Neuronal stem cell (in vitro differentiated cells): ENCODE measurements around the gene RNGTT.

ENCODE experiments used
- DNase-seq: peaks from one replicate; pipeline ENCODE4 v3.0.0-alpha.2; 2013; ENCODE audit warnings: low spot score
- H2AFZ ChIP-seq: one replicate; pipeline ENCODE4 v1.6.1; 2013; ENCODE audit warnings: mild to moderate bottlenecking, low read length, inconsistent platforms
- H2AK5ac ChIP-seq: 2 replicates; pipeline ENCODE4 v1.6.1; 2013; ENCODE audit warnings: low read depth, mild to moderate bottlenecking, inconsistent platforms, low read length, moderate library complexity, mixed read lengths
- H2BK120ac ChIP-seq: 2 replicates; pipeline ENCODE4 v1.6.1; 2013; ENCODE audit warnings: low read depth, mild to moderate bottlenecking, inconsistent platforms, low read length, moderate library complexity, mixed read lengths
- H2BK12ac ChIP-seq: one replicate; pipeline ENCODE4 v1.6.1; 2013; ENCODE audit warnings: low read length, inconsistent platforms
- H2BK15ac ChIP-seq: 2 replicates; pipeline ENCODE4 v1.6.1; 2013; ENCODE audit warnings: mild to moderate bottlenecking, low read length, inconsistent platforms, mixed read lengths
- H2BK5ac ChIP-seq: one replicate; pipeline ENCODE4 v1.6.1; 2013; ENCODE audit warnings: inconsistent platforms, mild to moderate bottlenecking, low read length, moderate library complexity
- H3K14ac ChIP-seq: one replicate; pipeline ENCODE4 v1.6.1; 2013; ENCODE audit warnings: low read length, inconsistent platforms
- H3K18ac ChIP-seq: 2 replicates; pipeline ENCODE4 v1.6.1; 2013; ENCODE audit warnings: low read length, inconsistent platforms
- H3K23ac ChIP-seq: 2 replicates; pipeline ENCODE4 v1.6.1; 2013; ENCODE audit warnings: low read depth, mild to moderate bottlenecking, mixed read lengths, low read length, inconsistent platforms; ENCODE audit not compliant: poor library complexity
- H3K27ac ChIP-seq: replicated peaks from 3 replicates; pipeline ENCODE4 v1.5.1; 2013; ENCODE audit warnings: low read length, inconsistent platforms
- H3K27me3 ChIP-seq, 3 experiments: 2 replicates each; pipeline ENCODE4 v1.6.1; 2013; ENCODE audit warnings: low read length in 3 of 3, mild to moderate bottlenecking in 2 of 3, inconsistent platforms in 1 of 3, low read depth in 1 of 3, mixed read lengths in 1 of 3, moderate library complexity in 1 of 3; ENCODE audit not compliant: control insufficient read depth in 3 of 3, insufficient read depth in 3 of 3
- H3K36me3 ChIP-seq, 2 donors: replicated peaks in 1 of 2; 2 replicates each; pipeline ENCODE4 v1.6.1; 2013; ENCODE audit warnings: low read length in 2 of 2; ENCODE audit not compliant: control insufficient read depth in 2 of 2, insufficient read depth in 2 of 2
- H3K4ac ChIP-seq: 2 replicates; pipeline ENCODE4 v1.6.1; 2013; ENCODE audit warnings: inconsistent platforms, mild to moderate bottlenecking, low read length, moderate library complexity
- H3K4me1 ChIP-seq, 2 donors: 1 replicate in 1 of 2; 2 replicates in 1 of 2; pipeline ENCODE4 v1.6.1; 2013; ENCODE audit warnings: low read length in 2 of 2, low read depth in 1 of 2; ENCODE audit not compliant: control insufficient read depth in 2 of 2, insufficient read depth in 1 of 2
- H3K4me2 ChIP-seq: one replicate; pipeline ENCODE4 v1.6.1; 2013; ENCODE audit warnings: mild to moderate bottlenecking, low read length, inconsistent platforms; ENCODE audit not compliant: insufficient read depth, poor library complexity, severe bottlenecking
- H3K4me3 ChIP-seq, 2 donors: 2 replicates each; pipeline ENCODE4 v1.5.1; 2013; ENCODE audit warnings: low read length in 2 of 2, mild to moderate bottlenecking in 2 of 2, inconsistent platforms in 1 of 2, moderate library complexity in 1 of 2
- H3K79me1 ChIP-seq: one replicate; pipeline ENCODE4 v1.6.1; 2013; ENCODE audit warnings: low read depth, mild to moderate bottlenecking, inconsistent platforms, low read length, moderate library complexity
- H3K9ac ChIP-seq: one replicate; pipeline ENCODE4 v1.6.1; 2013; ENCODE audit warnings: mild to moderate bottlenecking, low read depth, low read length, inconsistent platforms; ENCODE audit not compliant: poor library complexity
- H3K9me3 ChIP-seq, 2 donors: replicated peaks in 1 of 2; 2 replicates each; pipeline versions ENCODE3 to v1.6.1; 2013; ENCODE audit warnings: low read length in 2 of 2, mild to moderate bottlenecking in 2 of 2, inconsistent platforms in 1 of 2, low read depth in 1 of 2, mixed read lengths in 1 of 2, moderate library complexity in 1 of 2; ENCODE audit not compliant: control insufficient read depth in 2 of 2, insufficient read depth in 1 of 2
- H4K8ac ChIP-seq: one replicate; pipeline ENCODE4 v1.6.1; 2013; ENCODE audit warnings: low read depth, mild to moderate bottlenecking, inconsistent platforms, low read length, moderate library complexity
- H4K91ac ChIP-seq: one replicate; pipeline ENCODE4 v1.6.1; 2013; ENCODE audit warnings: low read length, low read depth, mild to moderate bottlenecking, inconsistent platforms; ENCODE audit not compliant: poor library complexity
- WGBS, 2 donors: extraction: QIAGEN DNeasy Blood & Tissue Kit; methylation state at CpG; one replicate each; pipeline ENCODE4 v1.1.7; 2013; ENCODE audit warnings: missing lambda C conversion rate in 2 of 2, mixed read lengths in 1 of 2; ENCODE audit not compliant: insufficient read length in 2 of 2, insufficient replicate concordance in 1 of 2; ENCODE audit errors: extremely low coverage in 2 of 2; 5-methylcytosine and 5-hydroxymethylcytosine counted together

The RNGTT gene

DNA sequence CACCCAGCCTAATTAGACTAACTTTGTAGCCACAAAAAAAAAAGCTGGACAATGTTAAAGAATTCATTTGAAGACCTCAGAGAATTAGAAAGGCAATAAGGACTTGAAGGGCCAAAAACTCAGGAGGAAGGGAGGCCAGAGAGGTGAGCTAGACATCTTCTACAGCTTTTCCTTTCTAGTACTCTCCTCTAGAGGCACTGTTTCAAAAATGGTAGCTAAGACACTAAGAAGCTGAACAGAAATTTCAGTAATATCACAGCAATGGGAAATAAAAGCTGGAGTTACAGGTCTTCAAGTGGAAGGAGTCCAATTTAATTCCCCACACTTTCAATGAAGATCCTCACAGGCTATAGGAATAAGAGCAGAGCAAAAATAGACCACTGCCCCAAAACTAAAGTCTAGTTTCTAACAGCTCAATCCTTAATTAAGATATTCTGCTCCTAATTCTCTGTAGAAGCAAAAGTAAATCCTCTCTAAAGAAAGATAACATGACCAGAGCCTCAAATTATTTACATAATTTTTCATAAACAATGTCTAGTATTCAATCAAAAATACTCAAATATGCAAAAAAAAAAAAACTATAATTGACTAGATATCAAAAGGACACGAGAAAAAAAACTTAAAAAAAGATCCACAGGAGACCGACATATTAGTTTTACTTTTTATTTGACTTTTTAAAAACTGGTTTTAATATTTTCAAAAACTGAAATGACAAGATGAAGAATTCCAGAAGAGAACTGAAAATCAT, 63.7 kb downstream of the RNGTT start:
- H3K27ac ChIP-seq = no peak overlapping the region
- no peaks in the 10 kb centered on the region for H3K27me3 ChIP-seq
- H3K4me1 ChIP-seq = no peaks in the 10 kb centered on the region
- no CpG with 5 or more reads among the region's 2 CpGs for WGBS, 2 donors
- no peaks in the 10 kb centered on the region for H3K79me1 ChIP-seq
- no peak overlapping the region for H3K23ac ChIP-seq
- no peak overlapping the region for H3K14ac ChIP-seq
- H2BK12ac ChIP-seq = no peak overlapping the region
- H2BK5ac ChIP-seq = no peak overlapping the region
- no peak overlapping the region for H3K18ac ChIP-seq
- no peak overlapping the region for H4K8ac ChIP-seq
- no peak for DNase-seq
- no peak overlapping the region for H3K9ac ChIP-seq
- H2AK5ac ChIP-seq = no peak overlapping the region
- no peak overlapping the region for H4K91ac ChIP-seq
- H3K4me2 ChIP-seq = no peak overlapping the region
- H3K4ac ChIP-seq = no peak overlapping the region
- H3K4me3 ChIP-seq = no peak overlapping the region
- H2BK15ac ChIP-seq = no peak overlapping the region
- H2AFZ ChIP-seq = no peak overlapping the region
- peaks cover 6 to 44% of the 10 kb centered on the region in 2 donors for H3K36me3 ChIP-seq
- peaks cover 0 to 4% of the 10 kb centered on the region in 2 donors for H3K9me3 ChIP-seq
- H2BK120ac ChIP-seq = no peak overlapping the region

DNA sequence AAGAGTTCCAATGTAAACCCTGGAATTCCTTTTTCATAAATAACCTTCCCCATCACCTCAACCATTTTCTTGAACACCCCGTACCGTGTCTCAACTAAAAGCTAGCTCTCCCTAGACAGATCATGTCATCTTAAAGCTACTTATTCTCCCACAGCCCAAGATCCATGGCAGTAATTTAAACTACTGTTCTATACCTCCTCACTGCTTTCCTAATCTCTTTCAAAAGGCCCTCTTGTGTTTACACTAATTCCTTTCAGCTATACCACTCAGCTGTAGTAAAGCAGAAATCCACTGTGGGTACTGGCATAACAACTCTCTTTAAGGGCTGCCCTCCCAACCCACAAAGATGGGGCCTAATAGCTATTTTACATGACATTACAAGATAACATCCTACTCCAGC, 67.5 kb downstream of the RNGTT start:
- H3K4me3 ChIP-seq = no peak overlapping the region
- WGBS, 2 donors = 100% methylated on average over 2 of the region's 2 CpGs; no CpG with 5 or more reads in 1 of the 2 donors

DNA sequence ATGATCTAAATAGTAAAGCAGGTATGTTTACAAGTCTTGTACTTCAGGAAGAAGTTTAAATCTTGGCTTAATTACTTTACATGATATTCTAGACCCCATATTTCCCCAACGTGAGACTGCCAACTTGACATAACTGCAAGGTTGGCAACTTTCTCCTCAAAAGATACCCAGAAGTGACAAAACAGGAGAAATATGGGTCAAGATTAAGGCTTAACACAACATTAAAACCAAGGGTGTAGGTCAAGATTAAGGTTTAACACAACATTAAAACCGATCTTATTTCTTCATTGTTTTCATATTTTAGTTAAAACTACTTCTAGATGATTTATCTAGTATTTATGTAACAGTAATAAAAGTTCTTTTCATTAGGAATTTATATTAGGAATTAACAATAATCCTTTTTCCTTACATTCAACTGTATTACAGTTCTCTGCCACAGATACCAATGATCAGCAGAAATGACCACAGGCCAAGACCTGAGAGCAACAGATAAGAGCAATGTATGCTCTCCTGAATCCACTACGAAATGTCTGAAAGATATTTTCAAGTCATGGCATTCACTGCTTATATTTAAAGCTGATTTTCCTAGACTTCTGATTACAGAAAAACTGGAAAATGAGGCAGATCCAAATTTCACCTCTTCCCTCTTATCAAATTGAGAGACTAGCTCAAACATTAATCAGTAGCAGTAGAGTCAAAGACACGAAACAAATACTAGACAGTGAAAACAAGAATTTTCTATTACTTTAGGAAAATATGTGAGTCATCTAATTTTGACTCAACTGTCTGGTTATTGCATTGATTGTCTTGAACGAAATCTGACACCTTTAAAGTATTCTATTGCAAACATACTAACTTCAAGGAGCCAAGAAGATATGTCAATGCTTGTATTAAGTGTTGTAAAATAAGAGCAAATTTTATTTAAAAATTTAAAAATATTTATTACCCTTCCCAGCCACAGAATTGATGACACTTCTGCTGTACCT, 72.3 kb downstream of the RNGTT start:
- no peak overlapping the region for H4K8ac ChIP-seq
- no peak overlapping the region for H2AK5ac ChIP-seq
- H3K4me2 ChIP-seq = no peak overlapping the region
- H3K4me1 ChIP-seq = no peaks in the 10 kb centered on the region
- H3K9ac ChIP-seq = no peak overlapping the region
- no peak overlapping the region for H3K27ac ChIP-seq
- no CpG with 5 or more reads among the region's 5 CpGs for WGBS, 2 donors
- H2BK12ac ChIP-seq = no peak overlapping the region
- no peaks in the 10 kb centered on the region for H3K27me3 ChIP-seq
- peaks cover 0 to 2% of the 10 kb centered on the region in 2 donors for H3K9me3 ChIP-seq
- no peak overlapping the region for H3K18ac ChIP-seq
- H3K79me1 ChIP-seq = no peaks in the 10 kb centered on the region
- no peak overlapping the region for H3K14ac ChIP-seq
- DNase-seq = no peak
- no peak overlapping the region for H3K4ac ChIP-seq
- H2BK15ac ChIP-seq = no peak overlapping the region
- no peak overlapping the region for H2BK120ac ChIP-seq
- peaks cover 0 to 63% of the 10 kb centered on the region in 2 donors for H3K36me3 ChIP-seq
- H3K23ac ChIP-seq = no peak overlapping the region
- H4K91ac ChIP-seq = no peak overlapping the region
- H2BK5ac ChIP-seq = no peak overlapping the region
- no peak overlapping the region for H3K4me3 ChIP-seq
- H2AFZ ChIP-seq = no peak overlapping the region

More for the DNA sequence above, 67.5 kb downstream of the RNGTT start:
- no peak overlapping the region for H3K4ac ChIP-seq
- no peak overlapping the region for H2BK12ac ChIP-seq
- H3K14ac ChIP-seq = no peak overlapping the region
- no peak overlapping the region for H4K8ac ChIP-seq
- H3K9ac ChIP-seq = no peak overlapping the region
- H2BK5ac ChIP-seq = no peak overlapping the region
- H2BK120ac ChIP-seq = no peak overlapping the region
- no peak overlapping the region for H2AK5ac ChIP-seq
- H3K27ac ChIP-seq = no peak overlapping the region
- no peak overlapping the region for H2BK15ac ChIP-seq
- peaks cover 0 to 23% of the 10 kb centered on the region in 2 donors for H3K36me3 ChIP-seq
- H3K27me3 ChIP-seq = no peaks in the 10 kb centered on the region
- no peak overlapping the region for H3K23ac ChIP-seq
- no peak overlapping the region for H2AFZ ChIP-seq
- no peaks in the 10 kb centered on the region for H3K79me1 ChIP-seq
- no peak overlapping the region for H3K4me2 ChIP-seq
- no peaks in the 10 kb centered on the region for H3K9me3 ChIP-seq
- no peaks in the 10 kb centered on the region for H3K4me1 ChIP-seq
- H3K18ac ChIP-seq = no peak overlapping the region
- DNase-seq = no peak
- no peak overlapping the region for H4K91ac ChIP-seq

DNA sequence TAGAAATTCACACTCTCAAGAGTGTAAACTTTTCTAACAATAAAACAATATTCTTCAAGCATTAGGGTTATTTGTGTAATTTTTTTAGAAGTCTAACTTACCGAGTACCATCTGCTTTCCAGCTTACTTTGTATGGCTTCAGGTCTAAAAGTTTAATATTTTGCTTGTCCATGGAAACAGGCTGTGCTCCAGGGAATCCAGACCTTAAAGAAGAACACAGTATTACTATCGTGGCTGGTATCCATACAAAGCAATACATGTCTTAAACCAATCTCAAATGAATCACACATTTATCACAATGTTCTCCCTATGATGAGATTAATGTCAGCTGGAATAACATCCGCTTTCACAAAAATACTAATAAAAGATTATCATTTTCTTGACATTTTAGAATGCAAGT, 73.0 kb downstream of the RNGTT start:
- WGBS, 2 donors = no CpG with 5 or more reads among the region's 3 CpGs
- no peak overlapping the region for H4K91ac ChIP-seq
- no peak overlapping the region for H2BK12ac ChIP-seq
- H3K14ac ChIP-seq = no peak overlapping the region
- no peaks in the 10 kb centered on the region for H3K4me1 ChIP-seq
- no peak overlapping the region for H3K4me2 ChIP-seq
- H3K36me3 ChIP-seq = peaks cover 0 to 61% of the 10 kb centered on the region in 2 donors
- H2BK120ac ChIP-seq = no peak overlapping the region
- no peak for DNase-seq
- no peak overlapping the region for H3K23ac ChIP-seq
- no peak overlapping the region for H3K9ac ChIP-seq
- H3K18ac ChIP-seq = no peak overlapping the region
- no peak overlapping the region for H2AK5ac ChIP-seq
- H2BK5ac ChIP-seq = no peak overlapping the region
- no peaks in the 10 kb centered on the region for H3K27me3 ChIP-seq
- H2BK15ac ChIP-seq = no peak overlapping the region
- no peak overlapping the region for H3K4ac ChIP-seq
- no peak overlapping the region for H4K8ac ChIP-seq
- no peaks in the 10 kb centered on the region for H3K79me1 ChIP-seq
- H3K4me3 ChIP-seq = no peak overlapping the region
- no peak overlapping the region for H3K27ac ChIP-seq
- peaks cover 0 to 4% of the 10 kb centered on the region in 2 donors for H3K9me3 ChIP-seq
- H2AFZ ChIP-seq = no peak overlapping the region
